OCI-LY1 (cell line): ENCODE measurements around the gene PNLIPRP2.

Experiments
- H2AFZ ChIP-seq: fragments of 200-600 bp; sonication (generic), shearing (Covaris generic); 2 replicates; pipeline ENCODE4 v1.6.0; 2014; ENCODE audit warnings: antibody characterized with exemption, mild to moderate bottlenecking, low read length
- H3F3A ChIP-seq: fragments of 200-600 bp; sonication (generic), shearing (Covaris generic); 2 replicates; pipeline ENCODE4 v1.6.0; 2014; ENCODE audit warnings: mild to moderate bottlenecking, antibody characterized with exemption, low read length, moderate library complexity; ENCODE audit not compliant: insufficient read depth
- H3K27ac ChIP-seq: fragments of 200-600 bp; sonication (generic); 2 replicates; pipeline ENCODE4 v1.5.1; 2014; ENCODE audit warnings: low read length, mixed run types, mild to moderate bottlenecking, low read depth; ENCODE audit not compliant: poor library complexity, severe bottlenecking
- H3K27me3 ChIP-seq: fragments of 200-600 bp; sonication (generic); 2 replicates; pipeline ENCODE4 v1.6.0; 2014; ENCODE audit warnings: antibody characterized with exemption, mild to moderate bottlenecking, low read length, moderate library complexity; ENCODE audit not compliant: insufficient read depth
- H3K36me3 ChIP-seq: fragments of 200-600 bp; sonication (generic); 2 replicates; pipeline ENCODE4 v1.6.1; 2014; ENCODE audit warnings: mild to moderate bottlenecking, antibody characterized with exemption, low read length, moderate library complexity, mixed read lengths; ENCODE audit not compliant: insufficient read depth
- H3K4me1 ChIP-seq: fragments of 200-600 bp; sonication (generic); 2 replicates; pipeline ENCODE4 v1.5.1; 2014; ENCODE audit warnings: mild to moderate bottlenecking, low read length, moderate library complexity; ENCODE audit not compliant: insufficient read depth, severe bottlenecking
- H3K4me2 ChIP-seq: fragments of 200-600 bp; sonication (generic), shearing (Covaris generic); 2 replicates; pipeline ENCODE4 v1.6.1; 2014; ENCODE audit warnings: low read length
- H3K4me3 ChIP-seq: fragments of 200-600 bp; sonication (generic); 2 replicates; pipeline ENCODE4 v1.5.1; 2014; ENCODE audit warnings: low read length, low read depth, mild to moderate bottlenecking, mixed read lengths; ENCODE audit not compliant: poor library complexity, severe bottlenecking
- H3K79me2 ChIP-seq: fragments of 200-600 bp; shearing (Covaris generic); 2 replicates; pipeline ENCODE4 v1.6.1; 2016; ENCODE audit warnings: mixed run types, low read length, mixed read lengths; ENCODE audit not compliant: insufficient read depth
- H3K9ac ChIP-seq: fragments of 200-600 bp; sonication (generic), shearing (Covaris generic); 2 replicates; pipeline ENCODE4 v1.6.1; 2014; ENCODE audit warnings: mild to moderate bottlenecking, low read length, mixed read lengths
- H3K9me2 ChIP-seq: fragments of 200-600 bp; sonication (generic), shearing (Covaris generic); 2 replicates; pipeline ENCODE4 v1.6.1; 2014; ENCODE audit warnings: low read depth, mild to moderate bottlenecking, low read length, mixed read lengths
- H3K9me3 ChIP-seq: fragments of 200-600 bp; shearing (Covaris generic); 2 replicates; pipeline ENCODE4 v1.6.1; 2014; ENCODE audit warnings: low read length, mixed read lengths
- H4K20me1 ChIP-seq: fragments of 200-600 bp; sonication (generic), shearing (Covaris generic); 2 replicates; pipeline ENCODE4 v1.6.0; 2016; ENCODE audit warnings: mild to moderate bottlenecking, low read length; ENCODE audit not compliant: insufficient read depth
- CTCF ChIP-seq: fragments of 200-600 bp; sonication (generic), shearing (Covaris generic); IDR thresholded peaks from 2 replicates; pipeline ENCODE4 v1.5.1; 2017; ENCODE audit warnings: mild to moderate bottlenecking, antibody characterized with exemption, low read length, moderate library complexity, mixed read lengths
- EZH2 ChIP-seq: fragments of 200-600 bp; sonication (generic), shearing (Covaris generic); IDR thresholded peaks from 2 replicates; pipeline ENCODE4 v1.8.0; 2017; ENCODE audit warnings: borderline replicate concordance, mixed run types, mild to moderate bottlenecking, antibody characterized with exemption, low read length, moderate library complexity, mixed read lengths

The PNLIPRP2 gene

GRCh38 chr10:116665541-116666125 is 44.9 kb downstream of the PNLIPRP2 start:
- H3K79me2 ChIP-seq = no peaks in the 10 kb centered on the region

GRCh38 chr10:116667484-116667883 is 46.7 kb downstream of the PNLIPRP2 start:
- H3K4me1 ChIP-seq = no peaks in the 10 kb centered on the region
- no peak overlapping the region for H3K27ac ChIP-seq
- no peaks in the 10 kb centered on the region for H3K27me3 ChIP-seq
- no peak overlapping the region for H3K4me3 ChIP-seq
- H3K4me2 ChIP-seq = no peak overlapping the region
- H3K9ac ChIP-seq = no peak overlapping the region
- no peaks in the 10 kb centered on the region for H3K79me2 ChIP-seq
- no peaks in the 10 kb centered on the region for H3K9me2 ChIP-seq
- no peaks in the 10 kb centered on the region for H3K9me3 ChIP-seq
- no peak overlapping the region for H2AFZ ChIP-seq
- no peaks in the 10 kb centered on the region for H3F3A ChIP-seq
- no peak for TF ChIP-seq EZH2
- no peaks in the 10 kb centered on the region for H3K36me3 ChIP-seq
- H4K20me1 ChIP-seq = no peaks in the 10 kb centered on the region

More at GRCh38 chr10:116665541-116666125, 44.9 kb downstream of the PNLIPRP2 start:
- TF ChIP-seq EZH2 (no peak), CTCF (no peak)
- H3K9ac ChIP-seq = no peak overlapping the region
- no peak overlapping the region for H3K4me2 ChIP-seq
- no peaks in the 10 kb centered on the region for H3K36me3 ChIP-seq
- no peaks in the 10 kb centered on the region for H4K20me1 ChIP-seq
- no peaks in the 10 kb centered on the region for H3K27me3 ChIP-seq
- H3K4me3 ChIP-seq = no peak overlapping the region
- H2AFZ ChIP-seq = no peak overlapping the region
- H3K27ac ChIP-seq = no peak overlapping the region
- H3K9me2 ChIP-seq = no peaks in the 10 kb centered on the region
- H3F3A ChIP-seq = no peaks in the 10 kb centered on the region
- no peaks in the 10 kb centered on the region for H3K9me3 ChIP-seq
- no peaks in the 10 kb centered on the region for H3K4me1 ChIP-seq

- TF ChIP-seq EZH2 (no peak), CTCF (no peak)
- Histone ChIP-seq H3K79me2 (no peaks in the 10 kb centered on the region), H3K4me1 (no peaks in the 10 kb centered on the region), H3K4me3 (no peak overlapping the region), H3K4me2 (no peak overlapping the region), H3F3A (no peaks in the 10 kb centered on the region), H4K20me1 (no peaks in the 10 kb centered on the region), H3K36me3 (no peaks in the 10 kb centered on the region), H3K27me3 (no peaks in the 10 kb centered on the region), H2AFZ (no peak overlapping the region), H3K27ac (no peak overlapping the region), H3K9ac (no peak overlapping the region), H3K9me2 (no peaks in the 10 kb centered on the region), H3K9me3 (no peaks in the 10 kb centered on the region)
Measured at GRCh38 chr10:116668018-116668417, 47.3 kb downstream of the PNLIPRP2 start.

GRCh38 chr10:116668446-116668845 is 47.7 kb downstream of the PNLIPRP2 start:
- H3K4me3 ChIP-seq = no peak overlapping the region
- TF ChIP-seq CTCF (no peak), EZH2 (no peak)
- H3K27me3 ChIP-seq = no peaks in the 10 kb centered on the region
- H3K9me3 ChIP-seq = no peaks in the 10 kb centered on the region
- no peak overlapping the region for H3K4me2 ChIP-seq
- H4K20me1 ChIP-seq = no peaks in the 10 kb centered on the region
- no peak overlapping the region for H3K27ac ChIP-seq
- no peaks in the 10 kb centered on the region for H3F3A ChIP-seq
- no peaks in the 10 kb centered on the region for H3K9me2 ChIP-seq
- H3K4me1 ChIP-seq = no peaks in the 10 kb centered on the region
- no peak overlapping the region for H2AFZ ChIP-seq
- H3K79me2 ChIP-seq = no peaks in the 10 kb centered on the region
- no peak overlapping the region for H3K9ac ChIP-seq
- no peaks in the 10 kb centered on the region for H3K36me3 ChIP-seq
